ENCODE results near the gene EIF2A. TPM values are rescaled to one million over a fixed set of nuclear protein-coding genes. Genes with fewer than 3 reads are reported as not detected.

The EIF2A gene
- total and polyA plus RNA-seq, 2 of the 13 experiments (the other 11 are each of a cell fraction or from before 2014, with no cell fraction given) = 124 to 139 TPM

DNA sequence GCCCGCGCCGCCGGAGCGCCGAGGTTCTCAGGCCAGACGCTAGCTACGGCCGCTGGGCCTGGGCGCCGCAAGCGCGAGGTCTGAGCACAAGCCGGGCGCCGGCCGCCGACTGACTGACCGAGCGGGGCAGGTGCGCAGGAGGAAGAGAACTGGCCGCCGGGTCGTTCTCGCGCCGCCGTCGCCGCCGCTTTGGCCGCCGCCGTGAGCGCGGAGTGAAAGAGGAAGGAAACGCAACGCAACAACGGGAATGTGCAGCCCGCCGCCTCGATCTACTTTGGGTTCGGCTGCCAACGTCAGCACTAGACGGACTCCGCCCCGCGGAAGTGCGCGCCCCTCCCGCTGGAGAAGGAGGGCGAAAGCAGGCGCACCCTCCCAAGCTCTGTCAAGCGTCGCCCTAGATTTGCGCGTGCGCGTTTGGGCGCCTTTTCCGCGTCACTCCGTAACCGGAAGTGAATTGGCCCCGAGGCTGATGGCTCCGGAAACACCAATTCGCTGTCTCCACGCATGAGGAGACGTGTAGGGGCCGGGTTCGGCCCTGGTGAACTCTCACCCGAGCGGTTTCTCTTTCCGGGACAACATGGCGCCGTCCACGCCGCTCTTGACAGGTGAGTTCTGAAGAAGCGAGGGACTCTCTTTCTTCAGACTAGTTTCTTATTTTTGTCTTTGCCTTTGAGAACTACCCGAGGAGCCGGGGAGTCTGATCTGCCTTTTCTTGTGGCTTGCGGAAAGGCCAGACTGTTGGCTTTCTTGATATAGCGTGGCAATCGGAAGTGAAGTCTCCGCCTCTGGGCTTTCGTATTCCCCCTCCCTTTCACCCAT, at the start of gene EIF2A, which contains the start of gene SERP1 (continued):
- TF ChIP-seq TOPORS (CRISPR knock-in tag; IDR thresholded peaks at IDR 0.05) (peak; percentile 27; the same call in 1 of the 2 replicates), SPEN (CRISPR knock-in tag; IDR thresholded peaks at IDR 0.05; ENCODE audit: low read depth) (peak; percentile 92), ZNF720 (CRISPR knock-in tag; IDR thresholded peaks at IDR 0.05) (no peak), ZNF564 (CRISPR knock-in tag; IDR thresholded peaks at IDR 0.05) (no peak), MEIS2 (CRISPR knock-in tag; IDR thresholded peaks at IDR 0.05) (no peak; the same call in none of the 2 replicates), ZNF772 (CRISPR knock-in tag; IDR thresholded peaks at IDR 0.05) (peak; percentile 93), ZBTB8A (CRISPR knock-in tag; IDR thresholded peaks at IDR 0.05; ENCODE audit: borderline replicate concordance, low read depth) (no peak), MTA1 (CRISPR knock-in tag; IDR thresholded peaks at IDR 0.05; ENCODE audit: borderline replicate concordance) (no peak), MIER3 (CRISPR knock-in tag; IDR thresholded peaks at IDR 0.05; ENCODE audit: borderline replicate concordance) (peak; percentile 64; the same call in 1 of the 2 replicates), ELF1 (CRISPR knock-in tag; IDR thresholded peaks at IDR 0.05) (peak; percentile 98), ZNF549 (CRISPR knock-in tag; IDR thresholded peaks at IDR 0.05) (no peak), ZNF569 (CRISPR knock-in tag; IDR thresholded peaks at IDR 0.05; ENCODE audit: borderline replicate concordance) (no peak), IRF2 (CRISPR knock-in tag; IDR thresholded peaks at IDR 0.05) (peak; percentile 94; the same call in 1 of the 2 replicates), HDAC6 (IDR thresholded peaks at IDR 0.05; ENCODE audit: low read depth, low read length) (no peak)
- TF ChIP-seq, protein P1, sequence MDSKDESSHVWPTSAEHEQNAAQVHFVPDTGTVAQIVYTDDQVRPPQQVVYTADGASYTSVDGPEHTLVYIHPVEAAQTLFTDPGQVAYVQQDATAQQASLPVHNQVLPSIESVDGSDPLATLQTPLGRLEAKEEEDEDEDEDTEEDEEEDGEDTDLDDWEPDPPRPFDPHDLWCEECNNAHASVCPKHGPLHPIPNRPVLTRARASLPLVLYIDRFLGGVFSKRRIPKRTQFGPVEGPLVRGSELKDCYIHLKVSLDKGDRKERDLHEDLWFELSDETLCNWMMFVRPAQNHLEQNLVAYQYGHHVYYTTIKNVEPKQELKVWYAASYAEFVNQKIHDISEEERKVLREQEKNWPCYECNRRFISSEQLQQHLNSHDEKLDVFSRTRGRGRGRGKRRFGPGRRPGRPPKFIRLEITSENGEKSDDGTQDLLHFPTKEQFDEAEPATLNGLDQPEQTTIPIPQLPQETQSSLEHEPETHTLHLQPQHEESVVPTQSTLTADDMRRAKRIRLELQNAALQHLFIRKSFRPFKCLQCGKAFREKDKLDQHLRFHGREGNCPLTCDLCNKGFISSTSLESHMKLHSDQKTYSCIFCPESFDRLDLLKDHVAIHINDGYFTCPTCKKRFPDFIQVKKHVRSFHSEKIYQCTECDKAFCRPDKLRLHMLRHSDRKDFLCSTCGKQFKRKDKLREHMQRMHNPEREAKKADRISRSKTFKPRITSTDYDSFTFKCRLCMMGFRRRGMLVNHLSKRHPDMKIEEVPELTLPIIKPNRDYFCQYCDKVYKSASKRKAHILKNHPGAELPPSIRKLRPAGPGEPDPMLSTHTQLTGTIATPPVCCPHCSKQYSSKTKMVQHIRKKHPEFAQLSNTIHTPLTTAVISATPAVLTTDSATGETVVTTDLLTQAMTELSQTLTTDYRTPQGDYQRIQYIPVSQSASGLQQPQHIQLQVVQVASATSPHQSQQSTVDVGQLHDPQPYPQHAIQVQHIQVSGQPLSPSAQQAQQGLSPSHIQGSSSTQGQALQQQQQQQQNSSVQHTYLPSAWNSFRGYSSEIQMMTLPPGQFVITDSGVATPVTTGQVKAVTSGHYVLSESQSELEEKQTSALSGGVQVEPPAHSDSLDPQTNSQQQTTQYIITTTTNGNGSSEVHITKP (CRISPR knock-in tag; IDR thresholded peaks at IDR 0.05; ENCODE audit: low read depth) = no peak; the same call in 1 of the 2 replicates
- TF ChIP-seq, protein P2, sequence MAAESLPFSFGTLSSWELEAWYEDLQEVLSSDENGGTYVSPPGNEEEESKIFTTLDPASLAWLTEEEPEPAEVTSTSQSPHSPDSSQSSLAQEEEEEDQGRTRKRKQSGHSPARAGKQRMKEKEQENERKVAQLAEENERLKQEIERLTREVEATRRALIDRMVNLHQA (CRISPR knock-in tag; IDR thresholded peaks at IDR 0.05) = no peak
- TF ChIP-seq, protein P3, sequence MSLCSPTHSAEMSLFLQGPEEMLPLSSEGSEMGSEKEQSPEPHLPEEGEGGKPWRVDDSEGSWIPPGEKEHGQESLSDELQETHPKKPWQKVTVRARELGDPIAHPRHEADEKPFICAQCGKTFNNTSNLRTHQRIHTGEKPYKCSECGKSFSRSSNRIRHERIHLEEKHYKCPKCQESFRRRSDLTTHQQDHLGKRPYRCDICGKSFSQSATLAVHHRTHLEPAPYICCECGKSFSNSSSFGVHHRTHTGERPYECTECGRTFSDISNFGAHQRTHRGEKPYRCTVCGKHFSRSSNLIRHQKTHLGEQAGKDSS (CRISPR knock-in tag; IDR thresholded peaks at IDR 0.05; ENCODE audit: borderline replicate concordance, low read depth) = peak; percentile 55; the same call in 1 of the 2 replicates
- TF ChIP-seq, protein P4, sequence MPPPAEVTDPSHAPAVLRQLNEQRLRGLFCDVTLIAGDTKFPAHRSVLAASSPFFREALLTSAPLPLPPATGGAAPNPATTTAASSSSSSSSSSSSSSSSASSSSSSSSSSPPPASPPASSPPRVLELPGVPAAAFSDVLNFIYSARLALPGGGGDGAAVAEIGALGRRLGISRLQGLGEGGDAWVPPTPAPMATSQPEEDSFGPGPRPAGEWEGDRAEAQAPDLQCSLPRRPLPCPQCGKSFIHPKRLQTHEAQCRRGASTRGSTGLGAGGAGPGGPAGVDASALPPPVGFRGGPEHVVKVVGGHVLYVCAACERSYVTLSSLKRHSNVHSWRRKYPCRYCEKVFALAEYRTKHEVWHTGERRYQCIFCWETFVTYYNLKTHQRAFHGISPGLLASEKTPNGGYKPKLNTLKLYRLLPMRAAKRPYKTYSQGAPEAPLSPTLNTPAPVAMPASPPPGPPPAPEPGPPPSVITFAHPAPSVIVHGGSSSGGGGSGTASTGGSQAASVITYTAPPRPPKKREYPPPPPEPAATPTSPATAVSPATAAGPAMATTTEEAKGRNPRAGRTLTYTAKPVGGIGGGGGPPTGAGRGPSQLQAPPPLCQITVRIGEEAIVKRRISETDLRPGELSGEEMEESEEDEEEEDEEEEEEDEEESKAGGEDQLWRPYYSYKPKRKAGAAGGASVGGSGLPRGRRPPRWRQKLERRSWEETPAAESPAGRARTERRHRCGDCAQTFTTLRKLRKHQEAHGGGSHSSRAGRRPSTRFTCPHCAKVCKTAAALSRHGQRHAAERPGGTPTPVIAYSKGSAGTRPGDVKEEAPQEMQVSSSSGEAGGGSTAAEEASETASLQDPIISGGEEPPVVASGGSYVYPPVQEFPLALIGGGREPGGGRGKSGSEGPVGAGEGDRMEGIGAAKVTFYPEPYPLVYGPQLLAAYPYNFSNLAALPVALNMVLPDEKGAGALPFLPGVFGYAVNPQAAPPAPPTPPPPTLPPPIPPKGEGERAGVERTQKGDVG (CRISPR knock-in tag; IDR thresholded peaks at IDR 0.05; ENCODE audit: borderline replicate concordance) = no peak
- TF ChIP-seq, protein P5, sequence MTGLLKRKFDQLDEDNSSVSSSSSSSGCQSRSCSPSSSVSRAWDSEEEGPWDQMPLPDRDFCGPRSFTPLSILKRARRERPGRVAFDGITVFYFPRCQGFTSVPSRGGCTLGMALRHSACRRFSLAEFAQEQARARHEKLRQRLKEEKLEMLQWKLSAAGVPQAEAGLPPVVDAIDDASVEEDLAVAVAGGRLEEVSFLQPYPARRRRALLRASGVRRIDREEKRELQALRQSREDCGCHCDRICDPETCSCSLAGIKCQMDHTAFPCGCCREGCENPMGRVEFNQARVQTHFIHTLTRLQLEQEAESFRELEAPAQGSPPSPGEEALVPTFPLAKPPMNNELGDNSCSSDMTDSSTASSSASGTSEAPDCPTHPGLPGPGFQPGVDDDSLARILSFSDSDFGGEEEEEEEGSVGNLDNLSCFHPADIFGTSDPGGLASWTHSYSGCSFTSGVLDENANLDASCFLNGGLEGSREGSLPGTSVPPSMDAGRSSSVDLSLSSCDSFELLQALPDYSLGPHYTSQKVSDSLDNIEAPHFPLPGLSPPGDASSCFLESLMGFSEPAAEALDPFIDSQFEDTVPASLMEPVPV (CRISPR knock-in tag; IDR thresholded peaks at IDR 0.05) = peak; percentile 80; the same call in 1 of the 2 replicates
